Hepatocyte (in vitro differentiated cells): ENCODE results near the gene SLC13A1. TPM values are rescaled to one million over a fixed set of nuclear protein-coding genes. Genes with fewer than 3 reads are reported as not detected.

Source experiments
- DNase-seq: peaks from one replicate; pipeline ENCODE4 v3.0.0-alpha.2; 2016; ENCODE audit warnings: low spot score
- H2AFZ ChIP-seq: fragments of 200-600 bp; sonication (generic); 2 replicates; pipeline ENCODE4 v1.6.0; 2016; ENCODE audit warnings: antibody characterized with exemption, mild to moderate bottlenecking
- H3K27ac ChIP-seq: fragments of 200-600 bp; sonication (generic); 2 replicates; pipeline ENCODE4 v1.5.1; 2016; ENCODE audit warnings: mild to moderate bottlenecking
- H3K27me3 ChIP-seq: fragments of 200-600 bp; sonication (generic); 2 replicates; pipeline ENCODE4 v1.6.1; 2016
- H3K36me3 ChIP-seq: fragments of 200-600 bp; sonication (generic); replicated peaks from 2 replicates; pipeline ENCODE4 v1.5.1; 2016; ENCODE audit warnings: low read depth; ENCODE audit not compliant: insufficient read depth
- H3K4me1 ChIP-seq: fragments of 200-600 bp; sonication (generic); 2 replicates; pipeline ENCODE4 v1.5.1; 2016; ENCODE audit warnings: mild to moderate bottlenecking, moderate library complexity; ENCODE audit not compliant: insufficient read depth
- H3K4me2 ChIP-seq: fragments of 200-600 bp; sonication (generic); 2 replicates; pipeline ENCODE4 v1.6.0; 2016
- H3K4me3 ChIP-seq: fragments of 200-600 bp; sonication (generic); 2 replicates; pipeline ENCODE4 v1.5.1; 2016; ENCODE audit warnings: mild to moderate bottlenecking
- H3K79me2 ChIP-seq: fragments of 200-600 bp; sonication (generic); 2 replicates; pipeline ENCODE4 v1.6.0; 2017; ENCODE audit warnings: mild to moderate bottlenecking
- H3K9me2 ChIP-seq: fragments of 200-600 bp; sonication (generic); replicated peaks from 2 replicates; pipeline ENCODE4 v1.6.0; 2017; ENCODE audit warnings: mild to moderate bottlenecking; ENCODE audit not compliant: insufficient read depth
- H3K9me3 ChIP-seq: fragments of 200-600 bp; sonication (generic); 2 replicates; pipeline ENCODE4 v1.5.1; 2016; ENCODE audit warnings: low read depth, mild to moderate bottlenecking
- H4K20me1 ChIP-seq: fragments of 200-600 bp; sonication (generic); 2 replicates; pipeline ENCODE4 v1.6.0; 2016; ENCODE audit warnings: mild to moderate bottlenecking; ENCODE audit not compliant: insufficient read depth, poor library complexity, severe bottlenecking
- CTCF ChIP-seq: fragments of 200-600 bp; sonication (generic); IDR thresholded peaks from 2 replicates; pipeline ENCODE4 v1.5.1; 2016; ENCODE audit warnings: antibody characterized with exemption, mild to moderate bottlenecking; ENCODE audit not compliant: poor library complexity
- EZH2 ChIP-seq: fragments of 200-600 bp; sonication (generic); IDR thresholded peaks from 2 replicates; pipeline ENCODE4 v1.6.1; 2016; ENCODE audit warnings: antibody characterized with exemption, mild to moderate bottlenecking, borderline replicate concordance
- EZH2phosphoT487 ChIP-seq: fragments of 200-600 bp; sonication (generic); IDR thresholded peaks from one replicate; pipeline ENCODE4 v1.6.1; 2018; ENCODE audit warnings: antibody characterized with exemption, mild to moderate bottlenecking, low read depth, moderate library complexity; ENCODE audit not compliant: unreplicated experiment, severe bottlenecking
- WGBS: methylation state at CpG from one replicate; pipeline ENCODE4 v1.1.6; 2016; ENCODE audit warnings: low lambda C conversion rate; ENCODE audit errors: missing lambda C conversion rate; 5-methylcytosine and 5-hydroxymethylcytosine counted together
- polyA plus RNA-seq: library from polyadenylated mRNA; unstranded; fragments of >200 nt; fragmentation: Nextera tagmentation; extraction: Ambion mirVana; gene quantifications from 2 replicates; pipeline ENCODE4 v1.2.1, GENCODE V29; 2016
- total RNA-seq: library from RNA; depleted of rRNA; stranded (reverse); fragments of >200 nt; gene quantifications from 2 replicates; pipeline ENCODE4 v1.2.3, GENCODE V29; 2014

SLC13A1 gene
- total and polyA plus RNA-seq, 2 experiments from 2014 or later = 0.07 TPM; not detected in 1

- Histone ChIP-seq H3K4me1 (no peaks in the 10 kb centered on the region), H3K27me3 (no peaks in the 10 kb centered on the region), H3K9me3 (no peaks in the 10 kb centered on the region), H3K9me2 (no peaks in the 10 kb centered on the region), H3K4me2 (no peak overlapping the region), H4K20me1 (no peaks in the 10 kb centered on the region), H3K79me2 (no peaks in the 10 kb centered on the region), H3K27ac (no peak overlapping the region), H3K4me3 (no peak overlapping the region), H3K36me3 (no peaks in the 10 kb centered on the region), H2AFZ (no peak overlapping the region)
- DNase-seq = no peak
- TF ChIP-seq CTCF = no peak
- TF ChIP-seq EZH2 = no peak
- no peak for TF ChIP-seq EZH2phosphoT487
- WGBS = 93% methylated on average over 1 of the region's 1 CpG
Observed at GRCh38 chr7:123148813-123149212, 51.0 kb downstream of the SLC13A1 start.

DNA sequence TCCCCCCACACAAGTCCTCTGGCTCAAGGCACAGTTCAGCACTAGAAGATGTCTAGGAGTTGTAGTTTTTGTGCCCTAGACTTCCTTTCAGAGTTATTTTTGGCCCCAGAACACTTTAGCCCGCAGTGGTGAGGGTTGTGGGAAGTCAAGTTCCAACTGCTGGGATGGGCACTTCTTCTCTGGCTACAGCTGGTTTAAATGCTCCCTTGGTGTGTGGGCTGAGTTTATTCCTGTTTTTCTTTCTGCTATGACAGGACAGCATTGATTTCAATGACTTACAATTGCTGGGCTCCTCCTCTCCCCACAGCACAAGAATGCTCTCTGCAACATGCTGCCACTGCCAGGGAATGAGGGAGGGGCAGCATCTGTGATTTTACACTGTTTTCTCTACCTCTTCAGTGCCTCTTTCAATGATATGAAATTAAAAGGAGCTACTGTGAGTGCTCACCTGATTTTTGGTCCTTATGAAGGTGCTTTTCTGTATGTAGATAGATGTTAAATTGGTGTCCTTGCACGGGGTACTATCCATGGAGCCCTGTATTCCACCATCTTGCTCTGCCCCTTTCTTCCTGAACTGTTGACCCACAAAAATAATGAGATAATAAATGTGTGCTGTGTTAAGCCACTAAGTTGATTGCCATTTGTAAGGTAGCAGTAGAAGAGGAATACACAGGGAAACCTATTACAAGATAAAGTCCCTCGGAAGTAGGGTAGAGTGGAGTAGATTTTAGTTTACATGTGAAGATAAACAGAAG, 56.3 kb downstream of the SLC13A1 start:
- H3K4me3 ChIP-seq = no peak overlapping the region
- no peaks in the 10 kb centered on the region for H3K36me3 ChIP-seq
- no peaks in the 10 kb centered on the region for H3K9me2 ChIP-seq
- no peak for DNase-seq
- no peak overlapping the region for H3K4me2 ChIP-seq
- no peaks in the 10 kb centered on the region for H4K20me1 ChIP-seq
- no peaks in the 10 kb centered on the region for H3K4me1 ChIP-seq
- 93% methylated on average over 3 of the region's 3 CpGs for WGBS
- no peak overlapping the region for H2AFZ ChIP-seq
- no peaks in the 10 kb centered on the region for H3K27me3 ChIP-seq
- no peaks in the 10 kb centered on the region for H3K9me3 ChIP-seq
- no peak for TF ChIP-seq EZH2
- no peak for TF ChIP-seq EZH2phosphoT487
- TF ChIP-seq CTCF = no peak
- H3K27ac ChIP-seq = no peak overlapping the region
- no peaks in the 10 kb centered on the region for H3K79me2 ChIP-seq

DNA sequence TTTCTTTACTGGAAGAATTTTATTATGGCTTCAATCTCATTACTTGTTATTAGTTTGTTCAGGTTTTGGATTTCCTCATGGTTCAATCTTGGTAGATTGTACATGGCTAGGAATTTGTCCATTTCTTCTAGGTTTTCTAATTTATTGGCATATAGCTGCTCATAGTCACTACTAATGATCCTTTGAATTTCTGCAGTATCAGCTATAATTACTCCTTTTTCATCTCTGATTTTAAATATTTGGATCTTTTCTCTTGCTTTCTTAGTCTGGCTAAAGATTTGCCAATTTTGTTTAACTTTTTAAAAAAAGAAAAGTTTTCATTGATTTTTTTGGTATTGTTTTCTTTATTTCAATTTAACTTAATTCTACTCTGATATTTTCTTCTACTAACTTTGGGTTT, 59.2 kb downstream of the SLC13A1 start:
- TF ChIP-seq CTCF (no peak), EZH2 (no peak), EZH2phosphoT487 (no peak)
- Histone ChIP-seq H3K79me2 (no peaks in the 10 kb centered on the region), H4K20me1 (no peaks in the 10 kb centered on the region), H3K9me3 (no peaks in the 10 kb centered on the region), H3K36me3 (no peaks in the 10 kb centered on the region), H2AFZ (no peak overlapping the region), H3K9me2 (no peaks in the 10 kb centered on the region), H3K27me3 (no peaks in the 10 kb centered on the region), H3K4me1 (no peaks in the 10 kb centered on the region), H3K4me2 (no peak overlapping the region), H3K27ac (no peak overlapping the region), H3K4me3 (no peak overlapping the region)
- DNase-seq = no peak
